Measurements from ENCODE around the gene FAM210B. TPM values are rescaled to one million over a fixed set of nuclear protein-coding genes. Genes with fewer than 3 reads are reported as not detected.

FAM210B gene
- total RNA-seq, 3 donors from 2014 or later, result 62.6 to 100.0 (median 80.8) TPM

- DNase-seq (ENCODE audit: low spot score in 2 of 2), result no peak
- TF ChIP-seq POLR2AphosphoS5 (IDR thresholded peaks at IDR 0.05), result no peak
- TF ChIP-seq, protein P1, sequence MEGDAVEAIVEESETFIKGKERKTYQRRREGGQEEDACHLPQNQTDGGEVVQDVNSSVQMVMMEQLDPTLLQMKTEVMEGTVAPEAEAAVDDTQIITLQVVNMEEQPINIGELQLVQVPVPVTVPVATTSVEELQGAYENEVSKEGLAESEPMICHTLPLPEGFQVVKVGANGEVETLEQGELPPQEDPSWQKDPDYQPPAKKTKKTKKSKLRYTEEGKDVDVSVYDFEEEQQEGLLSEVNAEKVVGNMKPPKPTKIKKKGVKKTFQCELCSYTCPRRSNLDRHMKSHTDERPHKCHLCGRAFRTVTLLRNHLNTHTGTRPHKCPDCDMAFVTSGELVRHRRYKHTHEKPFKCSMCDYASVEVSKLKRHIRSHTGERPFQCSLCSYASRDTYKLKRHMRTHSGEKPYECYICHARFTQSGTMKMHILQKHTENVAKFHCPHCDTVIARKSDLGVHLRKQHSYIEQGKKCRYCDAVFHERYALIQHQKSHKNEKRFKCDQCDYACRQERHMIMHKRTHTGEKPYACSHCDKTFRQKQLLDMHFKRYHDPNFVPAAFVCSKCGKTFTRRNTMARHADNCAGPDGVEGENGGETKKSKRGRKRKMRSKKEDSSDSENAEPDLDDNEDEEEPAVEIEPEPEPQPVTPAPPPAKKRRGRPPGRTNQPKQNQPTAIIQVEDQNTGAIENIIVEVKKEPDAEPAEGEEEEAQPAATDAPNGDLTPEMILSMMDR (IDR thresholded peaks at IDR 0.05), result no peak
- no peak for TF ChIP-seq POLR2A (IDR thresholded peaks at IDR 0.05)
- no peak overlapping the region for H3K27ac ChIP-seq
- no peaks in the 10 kb centered on the region for H3K36me3 ChIP-seq
- H3K4me1 ChIP-seq, result no peaks in the 10 kb centered on the region
- no peaks in the 10 kb centered on the region for H3K27me3 ChIP-seq
- intact Hi-C loops (cut with DNase I; ENCODE audit: low total_unique reads), result no loop called here
- H3K4me3 ChIP-seq, result no peak overlapping the region
- H3K9me3 ChIP-seq, result no peaks in the 10 kb centered on the region
These were observed 56.3 kb downstream of the FAM210B start for GRCh38 chr20:56414842-56415765.

- no peaks in the 10 kb centered on the region for H3K27me3 ChIP-seq
- no peak overlapping the region for H3K27ac ChIP-seq
- H3K4me3 ChIP-seq, result no peak overlapping the region
- no peaks in the 10 kb centered on the region for H3K4me1 ChIP-seq
- no peak for DNase-seq (ENCODE audit: low spot score in 2 of 2)
- intact Hi-C loops (cut with DNase I; ENCODE audit: low total_unique reads), result no loop called here
- H3K9me3 ChIP-seq, result no peaks in the 10 kb centered on the region
- TF ChIP-seq POLR2AphosphoS5 (IDR thresholded peaks at IDR 0.05), result no peak
- no peak for TF ChIP-seq POLR2A (IDR thresholded peaks at IDR 0.05)
- TF ChIP-seq, protein P1 (IDR thresholded peaks at IDR 0.05), result no peak
- no peaks in the 10 kb centered on the region for H3K36me3 ChIP-seq
These were observed 58.6 kb downstream of the FAM210B start for GRCh38 chr20:56417402-56417801.

GRCh38 chr20:56417911-56418310, 59.1 kb downstream of the FAM210B start:
- H3K36me3 ChIP-seq, result no peaks in the 10 kb centered on the region
- no peak overlapping the region for H3K27ac ChIP-seq
- H3K27me3 ChIP-seq, result no peaks in the 10 kb centered on the region
- DNase-seq (ENCODE audit: low spot score in 2 of 2), result no peak
- no peaks in the 10 kb centered on the region for H3K9me3 ChIP-seq
- H3K4me3 ChIP-seq, result no peak overlapping the region
- no peaks in the 10 kb centered on the region for H3K4me1 ChIP-seq
- TF ChIP-seq, protein P1 (IDR thresholded peaks at IDR 0.05), result no peak
- TF ChIP-seq POLR2A (IDR thresholded peaks at IDR 0.05) (no peak), POLR2AphosphoS5 (IDR thresholded peaks at IDR 0.05) (no peak)
- intact Hi-C loops (cut with DNase I; ENCODE audit: low total_unique reads), result no loop called here

Other genes starting within 250 kb of the FAM210B start
- not detected for gene MC3R, start 110.2 kb upstream of the FAM210B start, total RNA-seq
- gene AURKA, start 33.2 kb downstream of the FAM210B start, total RNA-seq, result 1 to 10 TPM in 2 of 3 donors, under 1 TPM in 1; 0.98 to 2.2 (median 1.6) TPM
- 10 to 100 TPM; 17.1 to 53.4 (median 35.7) TPM for gene CSTF1, start 33.7 kb downstream of the FAM210B start, total RNA-seq
- 1 to 10 TPM; 1.6 to 3.4 (median 2.2) TPM for gene CASS4, start 53.3 kb downstream of the FAM210B start, total RNA-seq
- 10 to 100 TPM; 58.0 to 80.0 (median 66.3) TPM for gene RTF2, start 109.7 kb downstream of the FAM210B start, total RNA-seq
- under 1 TPM in 1 of 3 donors, not detected in 2; 0.96 TPM for gene FAM209A, start 165.8 kb downstream of the FAM210B start, total RNA-seq
- gene FAM209B, start 174.3 kb downstream of the FAM210B start, total RNA-seq, result not detected